ENCODE data around the gene SENP5. TPM values are rescaled to one million over a fixed set of nuclear protein-coding genes. Genes with fewer than 3 reads are reported as not detected.

SENP5 gene
- total RNA-seq, 1 donor from 2014 or later, result 25.2 TPM

GRCh38 chr3:196889844-196890708, 22.4 kb downstream of the SENP5 start:
- no peak for DNase-seq (ENCODE audit: low read depth)
- Histone ChIP-seq H3K4me3 (ENCODE audit: low read depth, low read length) (no peak overlapping the region), H3K27me3 (ENCODE audit: control insufficient read depth, insufficient read depth, low read length) (no peaks in the 10 kb centered on the region), H3K36me3 (ENCODE audit: control insufficient read depth, insufficient read depth, low read length) (no peaks in the 10 kb centered on the region)
- no peak for TF ChIP-seq CTCF (IDR thresholded peaks at IDR 0.05; ENCODE audit: insufficient read depth, low read length, poor library complexity, severe bottlenecking)

GRCh38 chr3:196894557-196895295, 27.0 kb downstream of the SENP5 start:
- DNase-seq (ENCODE audit: low read depth), result no peak
- no peak for TF ChIP-seq CTCF (IDR thresholded peaks at IDR 0.05; ENCODE audit: insufficient read depth, low read length, poor library complexity, severe bottlenecking)
- no peaks in the 10 kb centered on the region for H3K27me3 ChIP-seq (ENCODE audit: control insufficient read depth, insufficient read depth, low read length)
- H3K36me3 ChIP-seq (ENCODE audit: control insufficient read depth, insufficient read depth, low read length), result no peaks in the 10 kb centered on the region
- H3K4me3 ChIP-seq (ENCODE audit: low read depth, low read length), result no peak overlapping the region

- no peak for TF ChIP-seq CTCF (IDR thresholded peaks at IDR 0.05; ENCODE audit: insufficient read depth, low read length, poor library complexity, severe bottlenecking)
- no peak for DNase-seq (ENCODE audit: low read depth)
- Histone ChIP-seq H3K4me3 (ENCODE audit: low read depth, low read length) (no peak overlapping the region), H3K27me3 (ENCODE audit: control insufficient read depth, insufficient read depth, low read length) (no peaks in the 10 kb centered on the region), H3K36me3 (ENCODE audit: control insufficient read depth, insufficient read depth, low read length) (no peaks in the 10 kb centered on the region)
Observed at GRCh38 chr3:196896229-196896628, 28.5 kb downstream of the SENP5 start.

- H3K36me3 ChIP-seq (ENCODE audit: control insufficient read depth, insufficient read depth, low read length), result no peaks in the 10 kb centered on the region
- DNase-seq (ENCODE audit: low read depth), result no peak
- no peak for TF ChIP-seq CTCF (IDR thresholded peaks at IDR 0.05; ENCODE audit: insufficient read depth, low read length, poor library complexity, severe bottlenecking)
Observed at GRCh38 chr3:196901768-196902167, 34.0 kb downstream of the SENP5 start.

GRCh38 chr3:196902296-196902695, 34.6 kb downstream of the SENP5 start:
- Histone ChIP-seq H3K27me3 (ENCODE audit: control insufficient read depth, insufficient read depth, low read length) (no peaks in the 10 kb centered on the region), H3K4me3 (ENCODE audit: low read depth, low read length) (no peak overlapping the region), H3K36me3 (ENCODE audit: control insufficient read depth, insufficient read depth, low read length) (no peaks in the 10 kb centered on the region)
- no peak for DNase-seq (ENCODE audit: low read depth)
- TF ChIP-seq CTCF (IDR thresholded peaks at IDR 0.05; ENCODE audit: insufficient read depth, low read length, poor library complexity, severe bottlenecking), result no peak

More at GRCh38 chr3:196901768-196902167, 34.0 kb downstream of the SENP5 start:
- Histone ChIP-seq H3K27me3 (ENCODE audit: control insufficient read depth, insufficient read depth, low read length) (no peaks in the 10 kb centered on the region), H3K4me3 (ENCODE audit: low read depth, low read length) (no peak overlapping the region)
